Vagina (tissue), 2 donors: ENCODE data around the gene TMEM164. TPM values are rescaled to one million over a fixed set of nuclear protein-coding genes. Genes with fewer than 3 reads are reported as not detected.

Experiments used
- DNase-seq, 2 donors: peaks; one replicate each; pipeline ENCODE4 v3.0.0-alpha.2; 2017; ENCODE audit errors: extremely low spot score in 2 of 2
- H3K27ac ChIP-seq: fragments of 200-600 bp; sonication (generic); one replicate; pipeline ENCODE4 v1.5.1; 2019
- H3K27me3 ChIP-seq: fragments of 200-600 bp; sonication (generic); one replicate; pipeline ENCODE4 v1.5.1; 2019
- H3K36me3 ChIP-seq, 2 donors: fragments of 200-600 bp; sonication (generic); one replicate each; pipeline ENCODE4 v1.5.1; 2017 to 2019
- H3K4me1 ChIP-seq: fragments of 200-600 bp; sonication (generic); one replicate; pipeline ENCODE4 v1.5.1; 2019
- H3K4me3 ChIP-seq, 2 donors: fragments of 200-600 bp; sonication (generic); 1 replicate in 1 of 2; 2 replicates in 1 of 2; pipeline ENCODE4 v1.5.1; 2016 to 2019
- H3K9me3 ChIP-seq: fragments of 200-600 bp; sonication (generic); one replicate; pipeline ENCODE4 v1.5.1; 2019
- POLR2A ChIP-seq, 2 donors: fragments of 450-650 bp; IDR thresholded peaks; one replicate each; pipeline ENCODE4 v1.6.1; 2017; ENCODE audit warnings: antibody characterized with exemption in 2 of 2, mild to moderate bottlenecking in 2 of 2, moderate library complexity in 2 of 2
- POLR2AphosphoS5 ChIP-seq, 2 donors: sonication (generic); formaldehyde crosslinking; IDR thresholded peaks; one replicate each; pipeline ENCODE4 v1.9.0; 2017; ENCODE audit warnings: antibody characterized with exemption in 2 of 2, mild to moderate bottlenecking in 2 of 2, low read depth in 1 of 2; ENCODE audit not compliant: insufficient read depth in 1 of 2
- intact Hi-C: fragments of 100-400 bp; cut with DNase I; formaldehyde crosslinking; loops from one replicate; pipeline ENCODE4 v1.15.1; 2023
- total RNA-seq: library from RNA; depleted of rRNA; stranded (reverse); fragments of >200 nt; gene quantifications from one replicate; pipeline ENCODE4 v1.2.3, GENCODE V29; 2016
- TF ChIP-seq, protein P1 (sequence below), 3 experiments: fragments of 450-650 bp in 2 of 3; fragments of 200-600 bp in 1 of 3; sonication (generic) in 1 of 3; IDR thresholded peaks; one replicate each; pipeline ENCODE4 v1.5.1; 2017 to 2019; ENCODE audit warnings: antibody characterized with exemption in 3 of 3, mild to moderate bottlenecking in 2 of 3, moderate library complexity in 2 of 3

The TMEM164 gene
- total RNA-seq, 1 donor from 2014 or later = 10.8 TPM

DNA sequence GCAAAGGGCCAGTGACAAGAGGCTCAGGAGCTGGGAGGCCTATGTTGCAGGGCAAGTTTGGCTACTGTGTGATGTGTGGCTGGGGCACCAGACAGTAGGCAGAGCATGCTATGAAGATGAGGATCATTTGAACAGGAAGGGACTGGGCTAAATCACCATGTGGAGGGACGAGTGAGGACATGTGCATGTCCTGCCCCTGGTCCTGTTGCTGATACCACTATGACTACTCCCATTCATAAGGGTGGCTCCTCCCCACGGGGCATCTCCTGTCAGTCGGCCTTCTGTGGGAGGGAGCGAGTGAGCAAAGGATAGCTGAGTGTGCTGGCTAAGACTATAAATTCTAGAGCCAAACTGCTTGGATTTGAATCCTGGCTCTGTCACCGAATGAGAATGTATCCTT lies 139.2 kb downstream of the TMEM164 start:
- Histone ChIP-seq H3K27ac (no peak overlapping the region), H3K4me1 (no peaks in the 10 kb centered on the region), H3K9me3 (no peaks in the 10 kb centered on the region), H3K36me3 (no peaks in the 10 kb centered on the region), H3K4me3 (no peak overlapping the region), H3K27me3 (no peaks in the 10 kb centered on the region)
- intact Hi-C loops = loop anchor here (5.0 kb wide), 1 partner anchor 230 kb away; no protein-coding TSS in a partner anchor
- peak in 1 of 2 donors; percentile 74 for DNase-seq
- TF ChIP-seq POLR2A (IDR thresholded peaks at IDR 0.05) (no peak), POLR2AphosphoS5 (IDR thresholded peaks at IDR 0.05; ENCODE audit: insufficient read depth in 1 of 2, low read depth in 1 of 2) (no peak)
- TF ChIP-seq, protein P1, sequence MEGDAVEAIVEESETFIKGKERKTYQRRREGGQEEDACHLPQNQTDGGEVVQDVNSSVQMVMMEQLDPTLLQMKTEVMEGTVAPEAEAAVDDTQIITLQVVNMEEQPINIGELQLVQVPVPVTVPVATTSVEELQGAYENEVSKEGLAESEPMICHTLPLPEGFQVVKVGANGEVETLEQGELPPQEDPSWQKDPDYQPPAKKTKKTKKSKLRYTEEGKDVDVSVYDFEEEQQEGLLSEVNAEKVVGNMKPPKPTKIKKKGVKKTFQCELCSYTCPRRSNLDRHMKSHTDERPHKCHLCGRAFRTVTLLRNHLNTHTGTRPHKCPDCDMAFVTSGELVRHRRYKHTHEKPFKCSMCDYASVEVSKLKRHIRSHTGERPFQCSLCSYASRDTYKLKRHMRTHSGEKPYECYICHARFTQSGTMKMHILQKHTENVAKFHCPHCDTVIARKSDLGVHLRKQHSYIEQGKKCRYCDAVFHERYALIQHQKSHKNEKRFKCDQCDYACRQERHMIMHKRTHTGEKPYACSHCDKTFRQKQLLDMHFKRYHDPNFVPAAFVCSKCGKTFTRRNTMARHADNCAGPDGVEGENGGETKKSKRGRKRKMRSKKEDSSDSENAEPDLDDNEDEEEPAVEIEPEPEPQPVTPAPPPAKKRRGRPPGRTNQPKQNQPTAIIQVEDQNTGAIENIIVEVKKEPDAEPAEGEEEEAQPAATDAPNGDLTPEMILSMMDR (IDR thresholded peaks at IDR 0.05) = no peak

DNA sequence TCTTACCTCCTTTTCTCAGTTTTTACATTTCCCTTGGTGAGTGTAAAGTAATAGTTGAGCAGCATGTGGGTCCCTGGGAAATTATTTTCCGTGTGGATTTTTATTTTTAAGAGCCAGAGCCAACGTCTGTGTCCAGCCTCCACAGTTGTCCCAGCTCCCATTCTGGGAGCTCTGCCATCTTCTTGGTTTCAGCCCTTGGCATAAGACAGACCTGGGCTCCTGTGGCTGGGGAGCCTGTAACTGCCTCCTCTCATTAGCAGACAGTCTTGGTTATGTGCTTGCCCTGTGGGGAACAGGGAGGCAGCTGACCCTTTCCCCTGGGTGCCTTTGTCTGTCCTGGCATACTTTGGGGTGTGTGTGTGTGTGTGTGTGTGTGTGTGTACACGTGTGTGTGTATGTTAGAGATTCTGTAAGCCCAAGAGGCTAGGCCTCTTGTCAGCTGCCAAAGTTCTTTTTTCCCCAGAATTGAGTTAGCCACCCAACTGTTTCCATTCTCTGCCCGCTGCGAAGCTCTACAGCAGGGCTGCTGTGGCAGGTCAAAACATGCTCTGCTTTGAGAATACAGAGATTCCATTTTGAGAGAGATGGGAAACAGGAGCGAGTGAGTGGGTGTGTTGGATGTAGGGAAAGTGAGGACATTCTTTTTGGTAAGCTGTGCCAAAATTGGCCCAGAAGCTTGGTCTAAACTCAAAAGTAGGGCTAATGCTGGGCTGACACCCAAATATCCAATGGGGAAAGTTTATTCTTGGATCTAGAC lies 140.7 kb downstream of the TMEM164 start:
- no peaks in the 10 kb centered on the region for H3K27me3 ChIP-seq
- H3K36me3 ChIP-seq = no peaks in the 10 kb centered on the region
- no peak for DNase-seq
- no peak for TF ChIP-seq POLR2AphosphoS5 (IDR thresholded peaks at IDR 0.05; ENCODE audit: insufficient read depth in 1 of 2, low read depth in 1 of 2)
- TF ChIP-seq, protein P1 (IDR thresholded peaks at IDR 0.05) = no peak
- no peak for TF ChIP-seq POLR2A (IDR thresholded peaks at IDR 0.05)
- no peaks in the 10 kb centered on the region for H3K9me3 ChIP-seq
- H3K4me1 ChIP-seq = no peaks in the 10 kb centered on the region
- intact Hi-C loops = loop anchor here (5.0 kb wide), 1 partner anchor 231 kb away; no protein-coding TSS in a partner anchor
- H3K4me3 ChIP-seq = no peak overlapping the region
- H3K27ac ChIP-seq = no peak overlapping the region

DNA sequence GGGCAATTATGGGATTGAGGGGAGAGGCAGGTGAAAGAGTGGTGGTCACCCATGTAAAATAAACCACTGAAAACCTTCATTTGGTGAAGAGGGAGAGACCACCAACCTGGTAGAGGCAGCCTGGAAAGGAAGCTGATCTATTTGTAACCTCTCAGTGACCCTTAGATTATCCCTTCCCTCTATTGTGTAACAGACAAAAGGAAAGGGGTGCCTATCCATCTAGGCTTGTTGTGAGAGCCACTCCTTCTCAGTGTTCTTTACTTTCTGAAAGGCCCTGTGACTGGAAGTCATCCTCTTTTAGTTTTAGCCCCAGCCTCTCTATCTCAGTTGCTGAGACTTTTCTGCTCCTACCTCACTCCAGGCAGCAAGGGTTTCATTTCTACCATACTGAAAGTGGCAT lies 142.4 kb downstream of the TMEM164 start:
- Histone ChIP-seq H3K27ac (no peak overlapping the region), H3K4me3 (no peak overlapping the region), H3K36me3 (no peaks in the 10 kb centered on the region), H3K27me3 (no peaks in the 10 kb centered on the region), H3K9me3 (no peaks in the 10 kb centered on the region), H3K4me1 (no peaks in the 10 kb centered on the region)
- DNase-seq = no peak
- TF ChIP-seq POLR2AphosphoS5 (IDR thresholded peaks at IDR 0.05; ENCODE audit: insufficient read depth in 1 of 2, low read depth in 1 of 2) = no peak
- TF ChIP-seq, protein P1 (IDR thresholded peaks at IDR 0.05) = no peak
- TF ChIP-seq POLR2A (IDR thresholded peaks at IDR 0.05) = no peak
- intact Hi-C loops = no loop called here

DNA sequence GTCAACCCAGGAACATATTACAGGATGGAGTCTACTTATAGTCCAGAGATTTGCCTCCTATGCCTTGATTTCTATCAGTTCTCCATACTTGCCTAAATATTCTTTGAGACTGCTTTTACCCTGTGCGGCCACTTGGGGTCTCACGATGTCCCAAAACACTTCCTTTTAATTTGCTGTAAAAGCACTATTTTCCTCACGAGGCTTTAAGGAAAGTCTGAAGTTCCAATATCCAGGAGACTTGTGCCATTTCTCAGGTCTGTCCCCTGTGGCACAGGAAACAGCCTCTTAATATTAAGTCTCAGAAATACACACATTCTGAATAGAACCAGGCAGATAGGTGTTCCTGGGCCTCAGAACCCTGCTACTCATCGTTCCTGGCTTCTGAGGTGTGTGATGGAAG lies 142.9 kb downstream of the TMEM164 start:
- DNase-seq = no peak
- no peaks in the 10 kb centered on the region for H3K36me3 ChIP-seq
- intact Hi-C loops = no loop called here
- TF ChIP-seq, protein P1 (IDR thresholded peaks at IDR 0.05) = peak in 1 of 3 experiments; percentile 48
- no peak for TF ChIP-seq POLR2AphosphoS5 (IDR thresholded peaks at IDR 0.05; ENCODE audit: insufficient read depth in 1 of 2, low read depth in 1 of 2)
- no peaks in the 10 kb centered on the region for H3K27me3 ChIP-seq
- H3K4me3 ChIP-seq = no peak overlapping the region
- H3K9me3 ChIP-seq = no peaks in the 10 kb centered on the region
- H3K4me1 ChIP-seq = no peaks in the 10 kb centered on the region
- H3K27ac ChIP-seq = no peak overlapping the region

DNA sequence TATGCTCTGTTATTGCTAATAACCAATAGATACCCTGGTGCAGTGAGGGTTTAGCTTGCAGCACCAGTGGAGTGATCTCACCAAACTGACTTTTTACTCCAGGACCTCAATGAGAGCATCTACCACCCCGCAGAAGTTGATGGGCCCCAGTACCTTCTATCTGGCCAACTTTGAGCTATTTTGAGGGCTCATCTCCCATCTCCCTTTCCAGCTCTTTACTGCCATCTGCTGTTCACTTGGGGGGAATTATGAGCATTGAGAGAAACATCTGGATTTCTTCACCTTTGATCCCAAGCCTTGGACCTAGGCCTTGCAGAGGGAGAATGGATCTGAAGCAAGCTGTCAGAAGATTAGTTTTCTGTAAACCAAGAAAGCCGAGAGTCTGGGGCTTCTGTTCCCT lies 143.6 kb downstream of the TMEM164 start:
- TF ChIP-seq POLR2AphosphoS5 (IDR thresholded peaks at IDR 0.05; ENCODE audit: insufficient read depth in 1 of 2, low read depth in 1 of 2) = no peak
- TF ChIP-seq, protein P1 (IDR thresholded peaks at IDR 0.05) = peak in 1 of 3 experiments; percentile 41
- no peaks in the 10 kb centered on the region for H3K4me1 ChIP-seq
- H3K27ac ChIP-seq = no peak overlapping the region
- no peaks in the 10 kb centered on the region for H3K9me3 ChIP-seq
- no peaks in the 10 kb centered on the region for H3K36me3 ChIP-seq
- no peak overlapping the region for H3K4me3 ChIP-seq
- no peak for DNase-seq
- H3K27me3 ChIP-seq = no peaks in the 10 kb centered on the region
- intact Hi-C loops = no loop called here
